ENCODE measurements around the gene DUSP14.
"Not testable (repeated sequence)": the region's sequence is repeated elsewhere in the genome, so short reads cannot be mapped to it uniquely, and the experiment has no call there.

The DUSP14 gene

GRCh38 chr17:37489197-37490001 lies at the start of gene DUSP14:
Gene DUSP14 (plus strand): TSS chr17:37489891. CDS start chr17:37512273, 22,382 bp downstream.
- in situ Hi-C loops (cut with MboI; ENCODE audit: low sequenced_read_pairs), result no loop called here

DNA sequence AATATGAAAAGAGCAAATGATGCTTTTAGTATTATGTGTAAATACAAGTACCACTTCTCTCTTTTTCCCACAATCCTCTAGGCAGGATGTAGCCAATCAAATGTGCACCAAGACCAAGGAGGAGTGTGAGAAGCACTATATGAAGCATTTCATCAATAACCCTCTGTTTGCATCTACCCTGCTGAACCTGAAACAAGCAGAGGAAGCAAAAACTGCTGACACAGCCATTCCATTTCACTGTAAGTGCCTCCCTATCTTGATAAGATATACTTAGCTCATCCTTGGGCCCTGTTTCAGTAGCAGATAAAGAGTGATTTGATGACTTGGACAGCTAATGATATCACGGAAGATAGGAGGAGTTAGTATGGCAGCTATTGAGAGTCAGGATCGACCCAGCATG lies 49.3 kb upstream of the DUSP14 start:
- in situ Hi-C loops (cut with MboI; ENCODE audit: low sequenced_read_pairs), result no loop called here

DNA sequence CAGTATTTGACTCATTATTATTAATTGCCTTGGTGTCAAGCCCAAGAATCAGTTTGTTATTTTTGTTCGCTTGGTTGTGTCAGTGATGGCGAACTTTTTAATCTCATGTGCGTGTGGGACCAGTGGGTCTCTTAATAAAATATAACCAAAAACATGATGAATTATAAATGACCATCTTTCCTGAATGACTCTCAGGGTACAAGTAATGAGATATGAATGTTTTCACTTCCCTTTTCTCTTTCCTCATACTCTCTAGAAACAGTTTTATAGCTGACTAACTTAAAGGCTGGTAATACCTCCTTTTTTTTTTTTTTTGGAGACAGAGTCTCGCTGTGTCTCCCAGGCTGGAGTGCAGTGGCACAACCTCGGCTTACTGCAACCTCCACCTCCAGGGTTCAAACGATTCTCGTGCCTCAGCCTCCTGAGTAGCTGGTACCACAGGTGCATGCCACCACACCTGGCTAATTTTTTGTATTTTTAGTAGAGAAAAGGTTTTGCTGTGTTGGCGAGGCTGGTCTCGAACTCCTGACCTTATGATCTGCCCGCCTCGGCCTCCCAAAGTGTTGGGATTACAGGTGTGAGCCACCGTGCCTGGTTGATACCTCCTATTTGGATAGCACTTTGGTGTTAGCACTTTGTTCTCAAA lies 48.2 kb upstream of the DUSP14 start:
- in situ Hi-C loops (cut with MboI; ENCODE audit: low sequenced_read_pairs), result not testable (repeated sequence)

DNA sequence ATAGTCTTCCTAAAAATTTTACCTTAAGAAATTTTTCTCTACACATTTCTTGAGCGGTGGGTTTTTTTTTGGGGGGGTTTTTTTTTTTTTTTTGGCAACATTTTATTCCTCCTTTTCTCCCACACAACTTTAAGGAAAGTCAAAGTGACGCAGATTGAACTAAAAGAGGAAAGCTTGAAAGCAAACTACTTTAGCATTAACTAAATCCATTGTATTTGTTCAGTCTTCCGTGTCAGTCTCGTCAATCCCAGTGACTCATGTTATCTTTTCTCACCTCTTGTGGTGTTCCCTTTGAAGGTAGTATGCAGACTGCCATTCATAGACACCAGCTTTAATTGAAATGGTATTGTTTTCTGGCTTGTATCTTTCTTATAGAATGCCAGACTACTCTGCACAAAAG lies 43.7 kb upstream of the DUSP14 start:
- in situ Hi-C loops (cut with MboI; ENCODE audit: low sequenced_read_pairs), result no loop called here

DNA sequence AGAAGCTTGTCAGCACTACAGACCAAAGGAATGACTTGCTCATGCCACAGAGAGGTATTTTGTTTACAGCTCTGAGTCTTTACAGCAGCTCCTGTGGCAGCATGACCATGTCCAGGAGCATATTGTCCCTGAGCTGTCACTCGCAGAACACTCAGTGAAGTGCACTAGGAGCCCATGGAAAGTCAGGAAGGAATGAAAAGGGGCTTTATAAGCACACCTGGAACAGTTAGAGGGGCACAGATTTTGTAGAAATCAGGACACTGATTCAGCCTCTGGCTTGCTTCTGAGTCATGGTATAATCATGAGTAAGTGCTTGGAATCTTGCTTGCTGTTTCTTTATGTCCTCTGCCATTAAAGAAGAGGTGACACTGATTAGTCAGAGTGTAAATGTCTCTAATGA lies 42.0 kb upstream of the DUSP14 start:
- in situ Hi-C loops (cut with MboI; ENCODE audit: low sequenced_read_pairs), result no loop called here

- in situ Hi-C loops (cut with MboI; ENCODE audit: low sequenced_read_pairs), result no loop called here
These were observed 39.6 kb upstream of the DUSP14 start for GRCh38 chr17:37450112-37450511.

GRCh38 chr17:37457801-37458200 lies 31.9 kb upstream of the DUSP14 start:
- in situ Hi-C loops (cut with MboI; ENCODE audit: low sequenced_read_pairs), result not testable (repeated sequence)

GRCh38 chr17:37458805-37459204 lies 30.9 kb upstream of the DUSP14 start:
- in situ Hi-C loops (cut with MboI; ENCODE audit: low sequenced_read_pairs), result no loop called here

DNA sequence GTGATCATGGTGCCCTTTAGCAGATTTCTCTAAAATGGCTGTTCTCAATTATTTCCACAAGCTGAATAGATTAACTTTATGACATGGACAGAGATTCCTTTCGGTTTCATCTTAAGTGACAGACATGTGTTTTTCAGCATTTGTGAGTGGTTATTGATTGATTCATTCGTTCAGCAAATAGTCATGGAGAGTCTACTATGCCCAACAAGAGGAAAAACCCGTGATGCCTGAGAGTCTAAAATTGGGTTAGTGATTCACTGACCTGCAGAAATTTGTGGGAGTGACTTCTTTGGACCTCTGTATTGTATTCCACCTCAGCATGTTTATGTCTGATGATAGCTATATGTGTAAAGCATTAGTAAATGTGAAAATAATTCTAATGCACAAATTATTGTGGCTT lies 28.0 kb upstream of the DUSP14 start:
- in situ Hi-C loops (cut with MboI; ENCODE audit: low sequenced_read_pairs), result no loop called here

DNA sequence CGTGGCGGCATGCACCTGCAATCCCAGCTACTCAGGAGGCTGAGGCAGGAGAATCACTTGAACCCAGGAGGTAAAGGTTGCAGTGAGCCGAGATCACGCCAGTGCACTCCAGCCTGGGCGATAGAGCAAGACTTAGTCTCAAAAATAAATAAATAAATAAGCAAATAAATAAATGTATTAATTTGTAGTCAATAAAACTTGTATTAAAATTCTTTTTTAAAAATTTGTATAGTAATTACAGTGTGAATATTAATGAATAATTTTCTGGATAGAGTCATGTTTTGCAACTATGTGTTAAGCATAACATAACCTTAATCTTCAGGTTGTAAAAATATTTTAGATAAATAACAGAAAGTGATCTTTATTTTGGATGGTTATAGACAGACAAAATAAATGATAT lies 27.2 kb upstream of the DUSP14 start:
- in situ Hi-C loops (cut with MboI; ENCODE audit: low sequenced_read_pairs), result no loop called here

GRCh38 chr17:37463039-37463438 lies 26.7 kb upstream of the DUSP14 start:
- in situ Hi-C loops (cut with MboI; ENCODE audit: low sequenced_read_pairs), result no loop called here

DNA sequence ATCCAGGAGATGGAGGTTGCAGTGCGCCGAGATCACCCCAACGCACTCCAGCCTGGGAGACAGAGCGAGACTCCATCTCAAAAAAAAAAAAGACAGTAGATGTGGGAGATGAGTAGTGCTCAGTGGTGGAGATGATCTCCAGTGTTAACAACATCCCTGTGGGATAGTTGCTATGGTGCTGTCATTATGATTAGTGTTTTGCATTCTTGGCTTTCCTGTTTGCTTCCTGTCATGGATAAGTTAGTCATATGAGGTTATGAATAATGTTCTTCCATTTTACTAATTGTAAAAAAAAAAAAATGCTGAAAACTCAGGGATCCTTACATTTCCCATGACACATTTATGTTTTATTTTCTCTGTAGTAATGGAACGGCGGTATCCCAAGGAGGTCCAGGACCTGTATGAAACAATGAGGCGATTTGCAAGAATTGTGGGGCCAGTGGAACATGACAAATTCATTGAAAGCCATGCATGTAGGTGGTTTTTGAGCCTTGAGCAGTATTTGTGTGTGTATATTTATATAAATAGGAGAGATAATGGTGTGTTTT lies 24.5 kb upstream of the DUSP14 start:
- in situ Hi-C loops (cut with MboI; ENCODE audit: low sequenced_read_pairs), result no loop called here

DNA sequence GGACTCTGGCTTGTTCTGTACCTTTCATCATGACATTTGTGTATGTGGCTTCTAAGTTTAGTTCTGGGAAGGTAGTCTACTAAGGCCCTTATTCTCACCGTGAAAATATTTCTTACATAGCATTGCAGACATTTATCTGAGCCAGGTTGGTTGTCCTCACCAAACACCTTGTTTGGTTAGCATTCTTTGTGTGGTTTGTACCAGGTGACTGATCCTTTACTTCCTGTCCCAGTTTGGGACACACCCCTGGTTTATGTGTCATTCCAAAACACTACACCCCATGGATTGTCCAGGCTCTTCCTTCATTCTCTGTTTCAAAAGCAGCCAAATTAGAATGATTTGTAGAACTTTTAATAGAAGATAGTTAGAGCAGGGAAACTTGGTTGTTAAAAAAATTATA lies 23.2 kb upstream of the DUSP14 start:
- in situ Hi-C loops (cut with MboI; ENCODE audit: low sequenced_read_pairs), result no loop called here

- in situ Hi-C loops (cut with MboI; ENCODE audit: low sequenced_read_pairs), result no loop called here
These were observed 19.5 kb upstream of the DUSP14 start for GRCh38 chr17:37470181-37470580.

DNA sequence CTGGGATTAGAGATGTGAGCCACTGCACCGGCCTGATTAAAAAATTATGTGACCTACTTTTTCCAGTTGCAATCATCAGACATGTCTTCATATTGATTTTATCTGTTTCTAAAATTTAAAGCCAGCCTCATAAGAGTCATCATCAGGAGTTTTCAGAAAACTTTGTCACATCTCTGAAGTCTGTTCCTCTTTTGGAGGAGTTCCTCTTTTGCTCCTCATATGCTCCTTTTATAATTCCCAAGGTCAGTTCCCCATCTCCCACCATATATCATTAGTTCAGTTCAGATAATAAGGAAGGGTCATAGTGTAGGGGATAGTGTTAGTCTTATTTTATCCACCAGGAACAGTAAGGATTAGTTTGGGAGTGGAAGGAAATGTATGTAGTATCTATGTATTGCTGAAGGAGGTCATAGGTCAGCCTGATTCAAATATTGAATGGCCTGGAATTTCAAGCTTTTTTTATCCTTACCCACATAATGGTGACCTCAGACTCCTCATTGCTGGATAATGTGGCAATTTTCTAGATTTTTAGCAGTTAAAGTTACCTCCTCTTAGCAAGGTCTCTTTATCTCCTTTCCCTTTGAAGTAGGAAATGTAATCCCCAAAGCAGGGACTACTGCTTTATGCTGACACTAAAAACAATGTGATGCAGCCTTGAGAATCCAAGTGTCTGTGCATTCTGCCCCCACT lies 13.8 kb upstream of the DUSP14 start:
- in situ Hi-C loops (cut with MboI; ENCODE audit: low sequenced_read_pairs), result no loop called here

GRCh38 chr17:37476431-37477120 lies 13.1 kb upstream of the DUSP14 start:
- in situ Hi-C loops (cut with MboI; ENCODE audit: low sequenced_read_pairs), result no loop called here

- in situ Hi-C loops (cut with MboI; ENCODE audit: low sequenced_read_pairs), result no loop called here
These were observed 11.5 kb upstream of the DUSP14 start for GRCh38 chr17:37478187-37478586.

DNA sequence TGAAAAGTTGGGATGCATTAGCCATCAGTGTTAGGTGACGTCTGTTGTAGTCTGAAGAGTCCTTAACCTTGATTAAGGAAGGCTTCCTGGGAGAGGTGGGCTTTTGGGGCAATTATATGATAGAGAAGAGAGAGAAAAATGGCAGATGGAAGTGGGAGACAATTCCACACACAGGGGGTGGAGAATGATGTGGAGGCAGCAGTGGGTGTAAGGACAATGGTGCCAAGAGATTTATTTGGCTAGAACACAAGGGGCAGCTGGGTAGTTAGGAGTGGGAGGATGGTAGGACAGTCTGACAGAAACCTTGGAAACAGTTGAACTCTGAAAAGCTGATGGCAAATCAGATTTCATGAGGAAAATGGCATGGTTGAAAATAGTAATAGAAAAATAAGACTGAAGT lies 10.7 kb upstream of the DUSP14 start:
- in situ Hi-C loops (cut with MboI; ENCODE audit: low sequenced_read_pairs), result no loop called here

DNA sequence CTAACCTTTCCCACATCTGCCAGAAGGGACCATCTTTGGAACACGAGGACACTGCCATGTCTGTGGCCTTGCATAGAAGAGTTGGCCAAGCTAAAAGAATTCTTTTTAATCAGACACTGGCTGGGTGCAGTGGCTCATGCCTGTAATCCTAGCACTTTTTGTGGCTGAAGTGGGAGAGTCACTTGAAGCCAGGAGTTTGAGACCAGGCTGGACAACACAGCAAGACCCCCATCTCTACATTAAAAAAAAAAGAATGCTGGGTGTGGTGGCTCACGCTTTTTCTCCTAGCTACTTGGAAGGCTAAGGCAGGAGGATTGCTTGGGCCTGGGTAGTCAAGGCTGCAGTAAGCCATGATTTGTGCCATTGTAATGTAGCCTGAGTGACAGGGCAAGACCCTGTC lies 9.3 kb upstream of the DUSP14 start:
- in situ Hi-C loops (cut with MboI; ENCODE audit: low sequenced_read_pairs), result no loop called here

GRCh38 chr17:37481001-37481665 lies 8.6 kb upstream of the DUSP14 start:
- in situ Hi-C loops (cut with MboI; ENCODE audit: low sequenced_read_pairs), result no loop called here
